Hepatocyte (in vitro differentiated cells): ENCODE data around the gene HS2ST1. TPM values are rescaled to one million over a fixed set of nuclear protein-coding genes. Genes with fewer than 3 reads are reported as not detected.

ENCODE experiments used
- DNase-seq: peaks from one replicate; pipeline ENCODE4 v3.0.0-alpha.2; 2016; ENCODE audit warnings: low spot score
- H2AFZ ChIP-seq: fragments of 200-600 bp; sonication (generic); 2 replicates; pipeline ENCODE4 v1.6.0; 2016; ENCODE audit warnings: antibody characterized with exemption, mild to moderate bottlenecking
- H3K27ac ChIP-seq: fragments of 200-600 bp; sonication (generic); 2 replicates; pipeline ENCODE4 v1.5.1; 2016; ENCODE audit warnings: mild to moderate bottlenecking
- H3K27me3 ChIP-seq: fragments of 200-600 bp; sonication (generic); 2 replicates; pipeline ENCODE4 v1.6.1; 2016
- H3K36me3 ChIP-seq: fragments of 200-600 bp; sonication (generic); replicated peaks from 2 replicates; pipeline ENCODE4 v1.5.1; 2016; ENCODE audit warnings: low read depth; ENCODE audit not compliant: insufficient read depth
- H3K4me1 ChIP-seq: fragments of 200-600 bp; sonication (generic); 2 replicates; pipeline ENCODE4 v1.5.1; 2016; ENCODE audit warnings: mild to moderate bottlenecking, moderate library complexity; ENCODE audit not compliant: insufficient read depth
- H3K4me2 ChIP-seq: fragments of 200-600 bp; sonication (generic); 2 replicates; pipeline ENCODE4 v1.6.0; 2016
- H3K4me3 ChIP-seq: fragments of 200-600 bp; sonication (generic); 2 replicates; pipeline ENCODE4 v1.5.1; 2016; ENCODE audit warnings: mild to moderate bottlenecking
- H3K79me2 ChIP-seq: fragments of 200-600 bp; sonication (generic); 2 replicates; pipeline ENCODE4 v1.6.0; 2017; ENCODE audit warnings: mild to moderate bottlenecking
- H3K9me2 ChIP-seq: fragments of 200-600 bp; sonication (generic); replicated peaks from 2 replicates; pipeline ENCODE4 v1.6.0; 2017; ENCODE audit warnings: mild to moderate bottlenecking; ENCODE audit not compliant: insufficient read depth
- H3K9me3 ChIP-seq: fragments of 200-600 bp; sonication (generic); 2 replicates; pipeline ENCODE4 v1.5.1; 2016; ENCODE audit warnings: low read depth, mild to moderate bottlenecking
- H4K20me1 ChIP-seq: fragments of 200-600 bp; sonication (generic); 2 replicates; pipeline ENCODE4 v1.6.0; 2016; ENCODE audit warnings: mild to moderate bottlenecking; ENCODE audit not compliant: insufficient read depth, poor library complexity, severe bottlenecking
- EZH2 ChIP-seq: fragments of 200-600 bp; sonication (generic); IDR thresholded peaks from 2 replicates; pipeline ENCODE4 v1.6.1; 2016; ENCODE audit warnings: antibody characterized with exemption, mild to moderate bottlenecking, borderline replicate concordance
- EZH2phosphoT487 ChIP-seq: fragments of 200-600 bp; sonication (generic); IDR thresholded peaks from one replicate; pipeline ENCODE4 v1.6.1; 2018; ENCODE audit warnings: antibody characterized with exemption, mild to moderate bottlenecking, low read depth, moderate library complexity; ENCODE audit not compliant: unreplicated experiment, severe bottlenecking
- WGBS: methylation state at CpG from one replicate; pipeline ENCODE4 v1.1.6; 2016; ENCODE audit warnings: low lambda C conversion rate; ENCODE audit errors: missing lambda C conversion rate; 5-methylcytosine and 5-hydroxymethylcytosine counted together
- polyA plus RNA-seq: library from polyadenylated mRNA; unstranded; fragments of >200 nt; fragmentation: Nextera tagmentation; extraction: Ambion mirVana; gene quantifications from 2 replicates; pipeline ENCODE4 v1.2.1, GENCODE V29; 2016
- total RNA-seq: library from RNA; depleted of rRNA; stranded (reverse); fragments of >200 nt; gene quantifications from 2 replicates; pipeline ENCODE4 v1.2.3, GENCODE V29; 2014
- TF ChIP-seq, protein P1 (sequence below): fragments of 200-600 bp; sonication (generic); IDR thresholded peaks from 2 replicates; pipeline ENCODE4 v1.5.1; 2016; ENCODE audit warnings: antibody characterized with exemption, mild to moderate bottlenecking; ENCODE audit not compliant: poor library complexity

The HS2ST1 gene
- total and polyA plus RNA-seq, 2 experiments from 2014 or later, result 19.1 to 42.3 TPM

DNA sequence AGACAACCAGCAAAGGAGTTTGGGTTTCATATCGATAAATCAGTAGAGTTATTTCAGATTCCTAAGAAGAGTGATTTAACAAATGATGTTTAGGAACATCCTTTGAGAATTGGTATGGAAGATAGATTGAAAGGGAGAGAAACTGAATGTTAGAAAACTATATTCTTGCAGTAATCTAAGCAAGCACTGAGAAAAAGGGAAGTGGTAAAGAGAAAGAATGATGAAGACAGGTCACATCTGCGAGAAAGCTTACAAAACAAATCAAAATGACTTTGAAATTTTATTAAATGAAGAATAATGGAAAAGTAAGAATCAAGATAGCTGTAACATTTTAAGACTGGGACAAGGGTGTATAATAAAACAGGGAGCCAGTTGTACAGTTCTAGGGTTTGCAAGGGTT, 177.0 kb downstream of the HS2ST1 start:
- no peak for DNase-seq
- Histone ChIP-seq H3K4me2 (no peak overlapping the region), H3K27ac (no peak overlapping the region), H2AFZ (no peak overlapping the region), H3K79me2 (no peaks in the 10 kb centered on the region), H3K9me3 (no peaks in the 10 kb centered on the region), H4K20me1 (no peaks in the 10 kb centered on the region), H3K4me3 (no peak overlapping the region), H3K9me2 (no peaks in the 10 kb centered on the region), H3K4me1 (no peaks in the 10 kb centered on the region), H3K27me3 (no peaks in the 10 kb centered on the region), H3K36me3 (no peaks in the 10 kb centered on the region)
- 98% methylated on average over 2 of the region's 2 CpGs for WGBS
- TF ChIP-seq, protein P1, sequence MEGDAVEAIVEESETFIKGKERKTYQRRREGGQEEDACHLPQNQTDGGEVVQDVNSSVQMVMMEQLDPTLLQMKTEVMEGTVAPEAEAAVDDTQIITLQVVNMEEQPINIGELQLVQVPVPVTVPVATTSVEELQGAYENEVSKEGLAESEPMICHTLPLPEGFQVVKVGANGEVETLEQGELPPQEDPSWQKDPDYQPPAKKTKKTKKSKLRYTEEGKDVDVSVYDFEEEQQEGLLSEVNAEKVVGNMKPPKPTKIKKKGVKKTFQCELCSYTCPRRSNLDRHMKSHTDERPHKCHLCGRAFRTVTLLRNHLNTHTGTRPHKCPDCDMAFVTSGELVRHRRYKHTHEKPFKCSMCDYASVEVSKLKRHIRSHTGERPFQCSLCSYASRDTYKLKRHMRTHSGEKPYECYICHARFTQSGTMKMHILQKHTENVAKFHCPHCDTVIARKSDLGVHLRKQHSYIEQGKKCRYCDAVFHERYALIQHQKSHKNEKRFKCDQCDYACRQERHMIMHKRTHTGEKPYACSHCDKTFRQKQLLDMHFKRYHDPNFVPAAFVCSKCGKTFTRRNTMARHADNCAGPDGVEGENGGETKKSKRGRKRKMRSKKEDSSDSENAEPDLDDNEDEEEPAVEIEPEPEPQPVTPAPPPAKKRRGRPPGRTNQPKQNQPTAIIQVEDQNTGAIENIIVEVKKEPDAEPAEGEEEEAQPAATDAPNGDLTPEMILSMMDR, result no peak

DNA sequence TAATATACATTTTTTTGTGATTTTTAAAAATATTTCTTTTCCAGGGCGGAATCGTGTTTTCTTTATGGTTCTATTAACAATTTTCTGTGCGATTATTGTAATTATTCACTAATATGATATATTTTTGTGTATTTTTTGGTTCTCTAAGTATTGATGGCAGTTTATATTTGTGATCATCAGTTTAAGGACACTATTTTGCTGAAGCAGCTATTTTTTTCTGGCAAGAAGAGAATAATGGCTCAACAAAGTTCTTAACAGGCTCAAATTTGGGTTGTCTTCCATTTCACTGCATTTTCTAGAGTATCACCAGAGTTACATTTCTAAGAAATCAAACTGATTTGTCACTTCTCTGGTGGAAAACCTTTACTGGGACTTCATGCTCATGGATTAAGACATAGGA, 178.4 kb downstream of the HS2ST1 start:
- WGBS, result over 99% methylated on average over 3 of the region's 3 CpGs

DNA sequence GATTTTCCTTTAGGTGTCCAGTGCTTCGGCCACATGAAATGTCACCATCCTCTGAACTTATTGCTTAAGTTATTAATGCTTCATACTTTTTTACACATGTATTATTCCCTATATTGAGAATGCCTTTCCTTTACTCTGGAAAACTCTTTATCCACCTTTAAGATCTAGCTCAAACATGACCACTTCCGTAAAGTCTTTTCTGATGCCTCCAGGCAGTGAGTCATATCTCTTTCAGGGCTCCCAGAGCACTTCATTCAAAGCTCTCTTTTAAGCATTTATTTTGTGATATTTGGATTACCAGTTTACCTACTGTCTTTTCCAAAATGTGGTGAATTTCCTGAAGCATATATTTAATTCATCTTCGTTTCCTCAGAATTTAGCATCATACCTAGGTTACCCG, 178.9 kb downstream of the HS2ST1 start:
- Histone ChIP-seq H3K4me3 (no peak overlapping the region), H3K4me2 (no peak overlapping the region), H3K79me2 (no peaks in the 10 kb centered on the region), H3K27ac (no peak overlapping the region), H3K9me2 (no peaks in the 10 kb centered on the region), H3K27me3 (no peaks in the 10 kb centered on the region), H3K9me3 (no peaks in the 10 kb centered on the region), H3K36me3 (no peaks in the 10 kb centered on the region), H3K4me1 (no peaks in the 10 kb centered on the region), H2AFZ (no peak overlapping the region), H4K20me1 (no peaks in the 10 kb centered on the region)
- TF ChIP-seq, protein P1, result no peak
- no peak for TF ChIP-seq EZH2phosphoT487
- TF ChIP-seq EZH2, result no peak
- no peak for DNase-seq
- WGBS, result 90% methylated on average over 4 of the region's 4 CpGs

More for the DNA sequence above, 178.4 kb downstream of the HS2ST1 start:
- no peaks in the 10 kb centered on the region for H3K79me2 ChIP-seq
- H3K9me3 ChIP-seq, result no peaks in the 10 kb centered on the region
- no peak for DNase-seq
- H4K20me1 ChIP-seq, result no peaks in the 10 kb centered on the region
- H3K27ac ChIP-seq, result no peak overlapping the region
- H3K36me3 ChIP-seq, result no peaks in the 10 kb centered on the region
- H3K4me3 ChIP-seq, result no peak overlapping the region
- H3K4me1 ChIP-seq, result no peaks in the 10 kb centered on the region
- H2AFZ ChIP-seq, result no peak overlapping the region
- H3K4me2 ChIP-seq, result no peak overlapping the region
- TF ChIP-seq EZH2, result no peak
- no peak for TF ChIP-seq EZH2phosphoT487
- TF ChIP-seq, protein P1, result no peak
- H3K27me3 ChIP-seq, result no peaks in the 10 kb centered on the region
- no peaks in the 10 kb centered on the region for H3K9me2 ChIP-seq

DNA sequence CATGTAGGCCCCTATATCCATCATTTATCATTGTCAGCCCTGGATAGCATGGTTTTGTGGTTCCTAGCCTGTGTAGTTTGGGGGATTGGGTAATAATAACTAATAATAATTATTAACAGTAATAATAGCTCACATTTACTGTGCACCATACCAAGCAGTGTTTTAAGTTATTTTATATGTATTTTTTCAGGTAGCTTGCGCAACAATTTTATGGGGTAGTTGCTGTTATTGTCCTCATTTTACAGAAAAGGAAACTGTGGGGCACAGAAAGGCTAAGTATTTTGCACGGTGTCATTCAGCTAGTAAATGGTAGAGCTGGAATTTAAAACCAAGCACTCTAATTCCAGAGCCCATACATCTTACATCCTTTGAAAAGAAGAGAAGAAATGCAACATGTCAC, 179.8 kb downstream of the HS2ST1 start:
- no peaks in the 10 kb centered on the region for H3K9me2 ChIP-seq
- WGBS, result 81% methylated on average over 2 of the region's 2 CpGs

More for the DNA sequence above, 179.8 kb downstream of the HS2ST1 start:
- Histone ChIP-seq H4K20me1 (no peaks in the 10 kb centered on the region), H3K9me3 (no peaks in the 10 kb centered on the region), H3K4me2 (no peak overlapping the region), H3K36me3 (no peaks in the 10 kb centered on the region), H3K27me3 (no peaks in the 10 kb centered on the region), H3K27ac (no peak overlapping the region), H2AFZ (no peak overlapping the region), H3K4me3 (no peak overlapping the region), H3K4me1 (no peaks in the 10 kb centered on the region), H3K79me2 (no peaks in the 10 kb centered on the region)
- no peak for DNase-seq
- no peak for TF ChIP-seq EZH2phosphoT487
- no peak for TF ChIP-seq EZH2
- TF ChIP-seq, protein P1, result no peak
